GM10847 (cell line): ENCODE measurements around the gene SLC44A5.

Experiments
- POLR2A ChIP-seq: IDR thresholded peaks from 2 replicates; pipeline ENCODE4 v1.6.1; 2011; ENCODE audit not compliant: insufficient read length; ENCODE audit errors: extremely low read depth

SLC44A5 gene

GRCh38 chr1:75611014-75611413, at the start of gene SLC44A5:
SLC44A5 (minus strand) TSS chr1:75611114; CDS start chr1:75541447, 69,667 bp downstream.
- TF ChIP-seq POLR2A, result no peak

GRCh38 chr1:75655931-75656330, 45.0 kb upstream of the SLC44A5 start:
- no peak for TF ChIP-seq POLR2A

GRCh38 chr1:75643460-75643859, 32.5 kb upstream of the SLC44A5 start:
- no peak for TF ChIP-seq POLR2A

GRCh38 chr1:75641325-75641724, 30.4 kb upstream of the SLC44A5 start:
- no peak for TF ChIP-seq POLR2A

GRCh38 chr1:75640137-75640536, 29.2 kb upstream of the SLC44A5 start:
- TF ChIP-seq POLR2A, result no peak

GRCh38 chr1:75632350-75632949, 21.5 kb upstream of the SLC44A5 start:
- TF ChIP-seq POLR2A, result no peak

GRCh38 chr1:75630998-75631397, 20.1 kb upstream of the SLC44A5 start:
- no peak for TF ChIP-seq POLR2A

- no peak for TF ChIP-seq POLR2A
These were observed 19.2 kb upstream of the SLC44A5 start for GRCh38 chr1:75630004-75630594.

GRCh38 chr1:75625795-75626194, 14.9 kb upstream of the SLC44A5 start:
- no peak for TF ChIP-seq POLR2A

- no peak for TF ChIP-seq POLR2A
These were observed 7.5 kb upstream of the SLC44A5 start for GRCh38 chr1:75618382-75618781.

GRCh38 chr1:75616436-75617433, 5.8 kb upstream of the SLC44A5 start:
- no peak for TF ChIP-seq POLR2A

GRCh38 chr1:75615613-75616435, 4.9 kb upstream of the SLC44A5 start:
- no peak for TF ChIP-seq POLR2A

- no peak for TF ChIP-seq POLR2A
These were observed 3.5 kb upstream of the SLC44A5 start for GRCh38 chr1:75614399-75614756.

- TF ChIP-seq POLR2A, result no peak
These were observed 3.0 kb upstream of the SLC44A5 start for GRCh38 chr1:75613916-75614315.

GRCh38 chr1:75612976-75613375, 2.1 kb upstream of the SLC44A5 start:
- TF ChIP-seq POLR2A, result no peak
